ENCODE measurements around the gene TMEM87B. TPM values are rescaled to one million over a fixed set of nuclear protein-coding genes. Genes with fewer than 3 reads are reported as not detected.

Gene TMEM87B
- total RNA-seq (ENCODE audit: low replicate concordance), result 24.9 and 40.2 TPM in 2 replicates

GRCh38 chr2:112054847-112055729 lies at the start of gene TMEM87B:
Gene TMEM87B (plus strand): TSS chr2:112055269. CDS start chr2:112055592, 323 bp downstream.
- TF ChIP-seq CTCF (IDR thresholded peaks at IDR 0.05; ENCODE audit: insufficient read depth, low read length), result no peak
- peak; percentile 99 for DNase-seq (ENCODE audit: low read depth)
- peak within 1 kb of the TSS; percentile 88 for H3K4me3 ChIP-seq (ENCODE audit: low read depth, low read length)

- no peak for TF ChIP-seq CTCF (IDR thresholded peaks at IDR 0.05; ENCODE audit: insufficient read depth, low read length)
These were observed 49.5 kb upstream of the TMEM87B start for GRCh38 chr2:112005406-112006075.

GRCh38 chr2:112006076-112006410 lies 49.0 kb upstream of the TMEM87B start:
- no peak for TF ChIP-seq CTCF (IDR thresholded peaks at IDR 0.05; ENCODE audit: insufficient read depth, low read length)
- H3K4me3 ChIP-seq (ENCODE audit: low read depth, low read length), result no peak overlapping the region
- peak; percentile 68 for DNase-seq (ENCODE audit: low read depth)

More at GRCh38 chr2:112005406-112006075, 49.5 kb upstream of the TMEM87B start:
- DNase-seq (ENCODE audit: low read depth), result no peak
- H3K4me3 ChIP-seq (ENCODE audit: low read depth, low read length), result no peak overlapping the region

GRCh38 chr2:112007493-112007892 lies 47.6 kb upstream of the TMEM87B start:
- no peak overlapping the region for H3K4me3 ChIP-seq (ENCODE audit: low read depth, low read length)
- no peak for TF ChIP-seq CTCF (IDR thresholded peaks at IDR 0.05; ENCODE audit: insufficient read depth, low read length)
- DNase-seq (ENCODE audit: low read depth), result no peak

- no peak for DNase-seq (ENCODE audit: low read depth)
- TF ChIP-seq CTCF (IDR thresholded peaks at IDR 0.05; ENCODE audit: insufficient read depth, low read length), result no peak
- H3K4me3 ChIP-seq (ENCODE audit: low read depth, low read length), result no peak overlapping the region
These were observed 46.1 kb upstream of the TMEM87B start for GRCh38 chr2:112008910-112009485.

- DNase-seq (ENCODE audit: low read depth), result no peak
- no peak overlapping the region for H3K4me3 ChIP-seq (ENCODE audit: low read depth, low read length)
- TF ChIP-seq CTCF (IDR thresholded peaks at IDR 0.05; ENCODE audit: insufficient read depth, low read length), result no peak
These were observed 44.3 kb upstream of the TMEM87B start for GRCh38 chr2:112010751-112011150.
